GM12874 (cell line): ENCODE results near the gene PPP1R36.

ENCODE experiments used
- CTCF ChIP-seq: IDR thresholded peaks from 2 replicates; pipeline ENCODE4 v1.5.1; 2011; ENCODE audit warnings: low read depth, mild to moderate bottlenecking, control low read depth, low read length, moderate library complexity; ENCODE audit not compliant: insufficient read depth

PPP1R36 gene

GRCh38 chr14:64628940-64629408 is 79.2 kb downstream of the PPP1R36 start:
- TF ChIP-seq CTCF: no peak

GRCh38 chr14:64630778-64631177 is 81.0 kb downstream of the PPP1R36 start:
- TF ChIP-seq CTCF: no peak

- TF ChIP-seq CTCF: no peak
Measured at GRCh38 chr14:64632056-64632455, 82.3 kb downstream of the PPP1R36 start.

GRCh38 chr14:64634558-64634957 is 84.8 kb downstream of the PPP1R36 start:
- no peak for TF ChIP-seq CTCF

GRCh38 chr14:64636208-64636979 is 86.6 kb downstream of the PPP1R36 start:
- peak; percentile 83 for TF ChIP-seq CTCF

GRCh38 chr14:64636980-64637429 is 87.2 kb downstream of the PPP1R36 start:
- TF ChIP-seq CTCF: no peak

GRCh38 chr14:64637735-64638473 is 88.1 kb downstream of the PPP1R36 start:
- no peak for TF ChIP-seq CTCF
